GM23338 (cell line): ENCODE results near the gene CLK1. TPM values are rescaled to one million over a fixed set of nuclear protein-coding genes. Genes with fewer than 3 reads are reported as not detected.

Source experiments
- ATAC-seq: fragments of 200-7000 bp; cut with Tn5 transposase; 3 replicates; pipeline ENCODE4 v1.9.1; 2020
- DNase-seq: peaks from one replicate; pipeline ENCODE4 v3.0.0-alpha.2; 2015; ENCODE audit warnings: low spot score
- H2AFZ ChIP-seq: fragments of 200-600 bp; sonication (generic); 2 replicates; pipeline ENCODE4 v1.8.0; 2016; ENCODE audit warnings: antibody characterized with exemption, mild to moderate bottlenecking, moderate library complexity
- H3F3A ChIP-seq: fragments of 200-600 bp; sonication (generic); replicated peaks from 2 replicates; pipeline ENCODE4 v1.8.0; 2017; ENCODE audit warnings: antibody characterized with exemption, mixed run types, low read depth
- H3K27ac ChIP-seq: fragments of 200-600 bp; sonication (generic); 2 replicates; pipeline ENCODE4 v1.6.1; 2016; ENCODE audit warnings: low read depth
- H3K27me3 ChIP-seq: fragments of 200-600 bp; sonication (generic); 2 replicates; pipeline ENCODE4 v1.8.0; 2016; ENCODE audit warnings: mild to moderate bottlenecking, mixed run types, moderate library complexity; ENCODE audit not compliant: insufficient read depth
- H3K36me3 ChIP-seq: fragments of 200-600 bp; sonication (generic); 2 replicates; pipeline ENCODE4 v1.8.0; 2016; ENCODE audit warnings: mild to moderate bottlenecking; ENCODE audit not compliant: insufficient read depth
- H3K4me1 ChIP-seq: fragments of 200-600 bp; sonication (generic); 2 replicates; pipeline ENCODE4 v1.8.0; 2016; ENCODE audit warnings: mild to moderate bottlenecking, moderate library complexity; ENCODE audit not compliant: insufficient read depth
- H3K4me2 ChIP-seq: fragments of 200-600 bp; sonication (generic); 2 replicates; pipeline ENCODE4 v1.7.1; 2017; ENCODE audit warnings: mixed run types
- H3K4me3 ChIP-seq: fragments of 200-600 bp; sonication (generic); 2 replicates; pipeline ENCODE4 v1.6.1; 2016; ENCODE audit warnings: mixed run types
- H3K79me2 ChIP-seq: fragments of 200-600 bp; sonication (generic); replicated peaks from 2 replicates; pipeline ENCODE4 v1.8.0; 2017; ENCODE audit warnings: mild to moderate bottlenecking; ENCODE audit not compliant: insufficient read depth
- H3K9me2 ChIP-seq: fragments of 200-600 bp; sonication (generic); 2 replicates; pipeline ENCODE4 v1.8.0; 2017; ENCODE audit not compliant: insufficient read depth
- H4K20me1 ChIP-seq: fragments of 200-600 bp; sonication (generic); replicated peaks from 2 replicates; pipeline ENCODE4 v1.8.0; 2017; ENCODE audit warnings: mild to moderate bottlenecking; ENCODE audit not compliant: insufficient read depth
- H3K27ac Mint-ChIP-seq: 2 replicates; pipeline ENCODE4 v1.8.0; 2020; ENCODE audit warnings: inconsistent platforms, mild to moderate bottlenecking, moderate library complexity, mixed read lengths
- H3K27me3 Mint-ChIP-seq: 3 replicates; pipeline ENCODE4 v1.8.0; 2022; ENCODE audit warnings: low read depth, mild to moderate bottlenecking, moderate library complexity, mixed read lengths, inconsistent platforms; ENCODE audit not compliant: insufficient read depth, poor library complexity
- H3K36me3 Mint-ChIP-seq: 3 replicates; pipeline ENCODE4 v1.8.0; 2021; ENCODE audit warnings: low read depth, mild to moderate bottlenecking, inconsistent platforms, moderate library complexity, mixed read lengths
- H3K4me1 Mint-ChIP-seq: 3 replicates; pipeline ENCODE4 v1.8.0; 2020; ENCODE audit warnings: mild to moderate bottlenecking, inconsistent platforms, mixed read lengths
- H3K4me3 Mint-ChIP-seq: 3 replicates; pipeline ENCODE4 v1.8.0; 2021; ENCODE audit warnings: moderate library complexity, mild to moderate bottlenecking, inconsistent platforms, mixed read lengths
- H3K9me3 Mint-ChIP-seq: 3 replicates; pipeline ENCODE4 v1.8.0; 2020; ENCODE audit warnings: moderate library complexity, mild to moderate bottlenecking, inconsistent platforms, mixed read lengths
- CREB1 ChIP-seq: fragments of 250-450 bp; sonication (Bioruptor Pico); IDR thresholded peaks from 2 replicates; pipeline ENCODE4 v1.5.0; 2020; ENCODE audit warnings: low read depth, mild to moderate bottlenecking, moderate library complexity
- CTCF ChIP-seq, 2 experiments: fragments of 200-600 bp in 1 of 2; sonication (generic) in 1 of 2; conservative IDR thresholded peaks; 2 replicates each; pipeline versions ENCODE4 v1.5.1 to v1.6.1; 2016 to 2017; ENCODE audit warnings: antibody characterized with exemption in 2 of 2, low read depth in 2 of 2, mild to moderate bottlenecking in 2 of 2, moderate library complexity in 1 of 2
- ETS1 ChIP-seq: IDR thresholded peaks from 2 replicates; pipeline ENCODE4 v1.6.1; 2016; ENCODE audit warnings: antibody characterized with exemption
- EZH2 ChIP-seq: fragments of 200-600 bp; sonication (generic); IDR thresholded peaks from one replicate; pipeline ENCODE4 v1.8.0; 2017; ENCODE audit warnings: antibody characterized with exemption, mild to moderate bottlenecking, low read depth; ENCODE audit not compliant: unreplicated experiment
- EZH2phosphoT487 ChIP-seq: fragments of 200-600 bp; sonication (generic); IDR thresholded peaks from one replicate; pipeline ENCODE4 v1.8.1; 2018; ENCODE audit warnings: antibody characterized with exemption; ENCODE audit not compliant: unreplicated experiment
- JUNB ChIP-seq: IDR thresholded peaks from one replicate; pipeline ENCODE4 v1.6.1; 2016; ENCODE audit warnings: antibody characterized with exemption; ENCODE audit not compliant: unreplicated experiment
- NANOG ChIP-seq: IDR thresholded peaks from 2 replicates; pipeline ENCODE4 v1.6.1; 2016; ENCODE audit warnings: antibody characterized with exemption, borderline replicate concordance
- REST ChIP-seq: IDR thresholded peaks from one replicate; pipeline ENCODE4 v1.6.1; 2018; ENCODE audit warnings: antibody characterized with exemption; ENCODE audit not compliant: unreplicated experiment
- STAT1 ChIP-seq: IDR thresholded peaks from one replicate; pipeline ENCODE4 v1.6.1; 2016; ENCODE audit warnings: antibody characterized with exemption; ENCODE audit not compliant: unreplicated experiment
- ZNF114 ChIP-seq: fragments of 250-450 bp; sonication (Bioruptor Pico); IDR thresholded peaks from 2 replicates; pipeline ENCODE4 v1.5.0; 2020; ENCODE audit warnings: mild to moderate bottlenecking, moderate library complexity
- ZNF331 ChIP-seq: fragments of 250-450 bp; sonication (Bioruptor Pico); IDR thresholded peaks from 2 replicates; pipeline ENCODE4 v1.5.0; 2020; ENCODE audit warnings: low read depth, mild to moderate bottlenecking, moderate library complexity
- ZNF462 ChIP-seq: fragments of 250-450 bp; sonication (Bioruptor Pico); IDR thresholded peaks from 2 replicates; pipeline ENCODE4 v1.5.0; 2020; ENCODE audit warnings: mild to moderate bottlenecking, moderate library complexity
- polyA plus RNA-seq: library from polyadenylated mRNA; unstranded; fragments of >200 nt; fragmentation: Nextera tagmentation; extraction: Ambion mirVana; gene quantifications from 2 replicates; pipeline ENCODE4 v1.2.1, GENCODE V29; 2016
- total RNA-seq: library from RNA; depleted of rRNA; stranded (reverse); fragments of >200 nt; shearing (Covaris generic); gene quantifications from 2 replicates; pipeline ENCODE4 v1.2.3, GENCODE V29; 2014

Gene CLK1
- total and polyA plus RNA-seq, 2 experiments from 2014 or later: 26.7 to 36.0 TPM

GRCh38 chr2:200847939-200848338, 16.5 kb downstream of the CLK1 start (continued):
- no peak for TF ChIP-seq EZH2
- no peak for TF ChIP-seq ZNF331
- no peak for TF ChIP-seq JUNB

GRCh38 chr2:200847269-200847668, 17.2 kb downstream of the CLK1 start:
- H3K4me1 ChIP-seq: no peaks in the 10 kb centered on the region
- H3K9me3 Mint-ChIP-seq: no peaks in the 10 kb centered on the region
- DNase-seq (no peak), ATAC-seq (no peak)
- no peak overlapping the region for H2AFZ ChIP-seq
- H3K9me2 ChIP-seq: no peaks in the 10 kb centered on the region
- 0 out of 2 replicates have a peak, but pooled peaks cover 6% of the 10 kb centered on the region for H3K36me3 ChIP-seq
- H3K27me3 ChIP-seq: no peaks in the 10 kb centered on the region
- peaks cover 4% of the 10 kb centered on the region for H3K27me3 Mint-ChIP-seq
- no peaks in the 10 kb centered on the region for H3K79me2 ChIP-seq
- H3F3A ChIP-seq: peaks cover 8% of the 10 kb centered on the region
- no peak overlapping the region for H3K27ac ChIP-seq
- no peak overlapping the region for H3K27ac Mint-ChIP-seq
- no peak overlapping the region for H3K4me3 Mint-ChIP-seq
- H3K4me2 ChIP-seq: no peak overlapping the region
- H4K20me1 ChIP-seq: no peaks in the 10 kb centered on the region; the same call in 1 of the 2 replicates
- H3K4me1 Mint-ChIP-seq: no peaks in the 10 kb centered on the region
- peaks cover 10% of the 10 kb centered on the region for H3K36me3 Mint-ChIP-seq
- TF ChIP-seq STAT1: no peak
- no peak for TF ChIP-seq EZH2
- no peak for TF ChIP-seq CREB1 (CRISPR knock-in tag)
- TF ChIP-seq ZNF114 (CRISPR knock-in tag): no peak
- TF ChIP-seq JUNB: no peak
- no peak for TF ChIP-seq REST
- no peak for TF ChIP-seq NANOG
- TF ChIP-seq CTCF (conservative IDR thresholded peaks at IDR 0.05; ENCODE audit: low read depth in 2 of 2): no peak
- no peak for TF ChIP-seq ETS1
- no peak for TF ChIP-seq ZNF462
- TF ChIP-seq EZH2phosphoT487: no peak
- H3K4me3 ChIP-seq: no peak overlapping the region
